ENCODE data around the gene TANK. TPM values are rescaled to one million over a fixed set of nuclear protein-coding genes. Genes with fewer than 3 reads are reported as not detected.

TANK gene
- total and polyA plus RNA-seq, 2 of the 13 experiments (the other 11 are each of a cell fraction or from before 2014, with no cell fraction given), result 66.9 to 96.1 TPM

DNA sequence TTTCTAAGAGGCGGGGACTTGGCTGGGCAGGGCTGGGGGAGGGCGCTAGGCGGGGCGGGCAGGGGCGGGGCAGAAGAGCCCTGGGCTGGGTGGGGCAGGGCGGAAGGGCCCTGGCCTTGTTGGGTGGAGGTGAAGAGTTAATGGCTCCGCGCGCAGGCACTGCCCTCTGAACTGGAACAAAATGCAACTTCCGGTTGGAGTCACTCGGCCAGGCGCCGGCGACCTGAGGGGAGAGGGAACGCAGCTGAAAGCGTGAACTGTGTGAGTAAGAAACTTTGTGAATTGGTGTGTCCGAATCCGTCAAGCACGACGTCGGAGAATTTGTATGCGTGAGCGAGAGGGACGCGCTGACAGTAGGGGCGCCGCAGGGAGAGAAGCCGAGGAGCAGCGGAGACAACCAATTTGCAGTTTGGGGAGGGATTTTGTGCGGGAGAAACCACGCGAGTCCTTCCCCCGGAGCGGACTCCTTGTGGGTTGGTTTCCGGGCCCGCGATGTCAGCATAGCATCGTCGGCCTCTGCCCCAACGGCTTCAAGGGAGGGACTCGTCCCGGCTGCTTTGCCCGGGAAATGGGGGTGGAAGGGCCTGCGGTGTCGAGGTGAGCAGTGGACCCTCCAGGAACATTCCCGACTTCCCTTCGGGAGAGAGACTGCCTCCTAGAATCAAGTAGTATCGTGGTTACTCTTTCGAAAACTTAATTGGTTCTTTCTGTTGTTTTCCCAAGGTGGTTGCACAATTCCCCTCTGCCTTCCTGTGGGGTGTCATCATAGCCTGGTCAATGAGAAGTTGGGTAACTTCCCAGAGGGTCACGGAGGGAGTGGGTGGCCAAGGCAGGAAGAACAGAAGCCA lies at the start of gene TANK (continued):
- TF ChIP-seq, protein P1, sequence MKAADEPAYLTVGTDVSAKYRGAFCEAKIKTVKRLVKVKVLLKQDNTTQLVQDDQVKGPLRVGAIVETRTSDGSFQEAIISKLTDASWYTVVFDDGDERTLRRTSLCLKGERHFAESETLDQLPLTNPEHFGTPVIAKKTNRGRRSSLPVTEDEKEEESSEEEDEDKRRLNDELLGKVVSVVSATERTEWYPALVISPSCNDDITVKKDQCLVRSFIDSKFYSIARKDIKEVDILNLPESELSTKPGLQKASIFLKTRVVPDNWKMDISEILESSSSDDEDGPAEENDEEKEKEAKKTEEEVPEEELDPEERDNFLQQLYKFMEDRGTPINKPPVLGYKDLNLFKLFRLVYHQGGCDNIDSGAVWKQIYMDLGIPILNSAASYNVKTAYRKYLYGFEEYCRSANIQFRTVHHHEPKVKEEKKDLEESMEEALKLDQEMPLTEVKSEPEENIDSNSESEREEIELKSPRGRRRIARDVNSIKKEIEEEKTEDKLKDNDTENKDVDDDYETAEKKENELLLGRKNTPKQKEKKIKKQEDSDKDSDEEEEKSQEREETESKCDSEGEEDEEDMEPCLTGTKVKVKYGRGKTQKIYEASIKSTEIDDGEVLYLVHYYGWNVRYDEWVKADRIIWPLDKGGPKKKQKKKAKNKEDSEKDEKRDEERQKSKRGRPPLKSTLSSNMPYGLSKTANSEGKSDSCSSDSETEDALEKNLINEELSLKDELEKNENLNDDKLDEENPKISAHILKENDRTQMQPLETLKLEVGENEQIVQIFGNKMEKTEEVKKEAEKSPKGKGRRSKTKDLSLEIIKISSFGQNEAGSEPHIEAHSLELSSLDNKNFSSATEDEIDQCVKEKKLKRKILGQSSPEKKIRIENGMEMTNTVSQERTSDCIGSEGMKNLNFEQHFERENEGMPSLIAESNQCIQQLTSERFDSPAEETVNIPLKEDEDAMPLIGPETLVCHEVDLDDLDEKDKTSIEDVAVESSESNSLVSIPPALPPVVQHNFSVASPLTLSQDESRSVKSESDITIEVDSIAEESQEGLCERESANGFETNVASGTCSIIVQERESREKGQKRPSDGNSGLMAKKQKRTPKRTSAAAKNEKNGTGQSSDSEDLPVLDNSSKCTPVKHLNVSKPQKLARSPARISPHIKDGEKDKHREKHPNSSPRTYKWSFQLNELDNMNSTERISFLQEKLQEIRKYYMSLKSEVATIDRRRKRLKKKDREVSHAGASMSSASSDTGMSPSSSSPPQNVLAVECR (CRISPR knock-in tag; IDR thresholded peaks at IDR 0.05; ENCODE audit: borderline replicate concordance), result peak; percentile 90
- TF ChIP-seq SOX5 (CRISPR knock-in tag; IDR thresholded peaks at IDR 0.05; ENCODE audit: borderline replicate concordance) (peak; percentile 90), CREB1 (IDR thresholded peaks at IDR 0.05) (peak; percentile 60; the same call in 1 of the 2 replicates), CREB1 (CRISPR knock-in tag; IDR thresholded peaks at IDR 0.05) (peak; percentile 82), ZNF749 (CRISPR knock-in tag; IDR thresholded peaks at IDR 0.05; ENCODE audit: borderline replicate concordance) (0 out of 2 replicates have a peak, but pooled peaks have one; percentile 41), ZNF781 (CRISPR knock-in tag; IDR thresholded peaks at IDR 0.05; ENCODE audit: borderline replicate concordance, not compliant biosample characterization) (peak; percentile 83), REXO4 (CRISPR knock-in tag; IDR thresholded peaks at IDR 0.05; ENCODE audit: borderline replicate concordance) (peak; percentile 79; the same call in 1 of the 2 replicates), RBM22 (optimal IDR thresholded peaks at IDR 0.05; ENCODE audit: low read length) (peak; percentile 65), CBFB (CRISPR knock-in tag; IDR thresholded peaks at IDR 0.05) (peak; percentile 83), THAP9 (CRISPR knock-in tag; IDR thresholded peaks at IDR 0.05; ENCODE audit: borderline replicate concordance) (peak; percentile 88; the same call in 1 of the 2 replicates)
- TF ChIP-seq, protein P2, sequence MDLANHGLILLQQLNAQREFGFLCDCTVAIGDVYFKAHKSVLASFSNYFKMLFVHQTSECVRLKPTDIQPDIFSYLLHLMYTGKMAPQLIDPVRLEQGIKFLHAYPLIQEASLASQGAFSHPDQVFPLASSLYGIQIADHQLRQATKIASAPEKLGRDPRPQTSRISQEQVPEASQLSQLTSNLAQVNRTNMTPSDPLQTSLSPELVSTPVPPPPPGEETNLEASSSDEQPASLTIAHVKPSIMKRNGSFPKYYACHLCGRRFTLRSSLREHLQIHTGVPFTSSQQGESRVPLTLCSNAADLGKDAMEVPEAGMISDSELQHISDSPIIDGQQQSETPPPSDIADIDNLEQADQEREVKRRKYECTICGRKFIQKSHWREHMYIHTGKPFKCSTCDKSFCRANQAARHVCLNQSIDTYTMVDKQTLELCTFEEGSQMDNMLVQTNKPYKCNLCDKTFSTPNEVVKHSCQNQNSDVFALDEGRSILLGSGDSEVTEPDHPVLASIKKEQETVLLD (CRISPR knock-in tag; IDR thresholded peaks at IDR 0.05; ENCODE audit: low read depth), result peak; percentile 2; the same call in 1 of the 2 replicates

Measured in HepG2 (cell line).